ENCODE data around the gene CABP2.
A peak's percentile ranks its signal among the peaks of the same experiment; 100 is the strongest.
"Not testable (repeated sequence)": the region's sequence is repeated elsewhere in the genome, so short reads cannot be mapped to it uniquely, and the experiment has no call there.

CABP2 gene

DNA sequence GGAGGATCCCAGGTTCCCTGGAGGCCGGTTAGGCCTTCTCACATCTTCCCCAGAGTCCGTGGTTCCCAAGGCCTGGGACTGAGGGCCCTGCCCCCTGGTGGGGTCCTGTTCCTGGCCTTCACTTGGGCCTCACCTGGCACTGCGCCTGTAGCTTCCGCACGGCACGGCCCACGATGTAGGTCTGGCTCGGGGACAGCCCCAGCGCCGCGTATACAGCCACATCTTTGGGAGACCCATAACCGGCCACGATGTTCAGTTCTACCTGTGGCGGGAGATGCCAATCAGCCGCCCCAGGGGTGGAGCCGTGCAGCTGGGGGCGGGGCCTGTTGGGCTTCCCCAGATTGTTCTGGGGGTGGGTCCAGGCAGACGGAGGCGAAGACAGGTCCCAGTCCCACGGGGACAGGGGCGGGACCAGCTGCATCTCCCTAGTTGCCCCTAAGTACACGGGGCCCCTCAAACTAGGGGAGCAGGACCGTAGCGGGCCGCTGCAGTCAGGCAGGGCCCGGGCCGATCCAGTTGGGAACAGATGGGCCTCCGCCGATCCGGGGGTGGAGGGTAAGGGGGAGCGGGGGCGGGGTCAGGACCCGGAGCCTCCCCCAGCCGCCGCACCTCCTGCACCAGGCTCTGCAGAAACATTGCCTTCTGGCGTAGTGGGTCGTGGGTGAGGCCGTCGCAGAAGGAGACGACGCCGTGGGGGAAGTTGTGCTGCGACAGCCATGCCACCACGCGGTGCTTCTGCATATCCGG is 30.3 kb downstream of the CABP2 start:
- no peak for DNase-seq

GRCh38 chr11:67492069-67492727 is 31.0 kb downstream of the CABP2 start:
- DNase-seq = no peak

GRCh38 chr11:67491276-67492068 is 31.8 kb downstream of the CABP2 start:
- no peak for DNase-seq

GRCh38 chr11:67490727-67491065 is 32.5 kb downstream of the CABP2 start:
- DNase-seq = no peak

DNA sequence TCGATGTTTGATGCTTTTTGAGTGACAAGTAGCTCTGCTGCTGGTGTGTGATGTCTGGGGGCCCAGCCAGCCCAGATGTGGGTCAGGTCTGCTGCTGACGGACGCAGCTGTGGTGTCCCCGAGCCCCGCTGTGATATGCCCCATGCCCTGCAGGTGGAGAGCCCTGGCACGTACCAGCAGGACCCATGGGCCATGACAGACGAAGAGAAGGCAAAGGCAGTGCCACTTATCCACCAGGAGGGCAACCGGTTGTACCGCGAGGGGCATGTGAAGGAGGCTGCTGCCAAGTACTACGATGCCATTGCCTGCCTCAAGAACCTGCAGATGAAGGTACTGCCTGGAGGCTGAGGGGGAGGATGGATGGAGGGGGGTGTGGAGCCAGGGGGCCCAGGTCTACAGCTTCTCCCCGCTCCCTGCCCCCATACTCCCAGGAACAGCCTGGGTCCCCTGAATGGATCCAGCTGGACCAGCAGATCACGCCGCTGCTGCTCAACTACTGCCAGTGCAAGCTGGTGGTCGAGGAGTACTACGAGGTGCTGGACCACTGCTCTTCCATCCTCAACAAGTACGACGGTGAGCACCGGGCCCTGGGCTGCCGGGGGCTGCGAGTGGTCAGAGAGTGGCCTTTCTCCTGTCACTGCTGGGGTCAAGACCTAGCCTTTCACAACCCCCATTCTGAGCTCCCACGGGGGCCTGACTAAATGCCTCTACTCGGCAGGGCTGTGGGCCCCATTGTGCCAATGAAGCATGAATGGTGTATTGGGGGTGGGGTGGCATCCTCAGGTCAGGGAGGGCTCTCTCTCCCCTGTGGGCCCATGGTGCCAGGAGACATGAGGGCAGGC is 33.1 kb downstream of the CABP2 start:
- no peak for DNase-seq

DNA sequence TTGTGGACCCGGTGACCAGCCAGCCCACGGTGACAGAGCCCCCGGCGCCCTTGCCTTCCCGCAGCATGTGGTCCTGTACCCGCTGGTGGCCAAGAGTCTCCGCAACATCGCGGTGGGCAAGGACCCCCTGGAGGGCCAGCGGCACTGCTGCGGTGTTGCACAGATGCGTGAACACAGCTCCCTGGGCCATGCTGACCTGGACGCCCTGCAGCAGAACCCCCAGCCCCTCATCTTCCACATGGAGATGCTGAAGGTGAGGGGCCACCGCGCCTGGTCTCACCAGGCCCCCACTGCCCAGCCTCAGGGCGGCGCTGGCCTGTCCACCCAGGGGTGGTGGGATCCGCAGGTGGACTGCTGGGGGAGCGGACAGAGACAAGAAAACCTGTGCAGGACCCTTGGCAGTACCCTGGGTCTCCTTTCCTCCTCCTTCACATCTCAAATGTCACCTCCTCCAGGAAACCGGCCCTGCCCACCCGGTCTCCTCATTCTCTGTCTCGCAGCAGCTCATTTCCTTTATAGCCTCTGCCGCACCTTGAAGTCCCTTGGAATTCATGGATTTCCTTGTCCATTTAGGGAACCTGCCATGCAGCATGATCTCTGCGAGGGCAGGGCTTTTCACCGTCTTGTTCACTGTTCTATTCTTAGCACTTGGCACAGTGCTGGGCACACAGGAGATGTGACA is 33.9 kb downstream of the CABP2 start:
- DNase-seq = no peak

DNA sequence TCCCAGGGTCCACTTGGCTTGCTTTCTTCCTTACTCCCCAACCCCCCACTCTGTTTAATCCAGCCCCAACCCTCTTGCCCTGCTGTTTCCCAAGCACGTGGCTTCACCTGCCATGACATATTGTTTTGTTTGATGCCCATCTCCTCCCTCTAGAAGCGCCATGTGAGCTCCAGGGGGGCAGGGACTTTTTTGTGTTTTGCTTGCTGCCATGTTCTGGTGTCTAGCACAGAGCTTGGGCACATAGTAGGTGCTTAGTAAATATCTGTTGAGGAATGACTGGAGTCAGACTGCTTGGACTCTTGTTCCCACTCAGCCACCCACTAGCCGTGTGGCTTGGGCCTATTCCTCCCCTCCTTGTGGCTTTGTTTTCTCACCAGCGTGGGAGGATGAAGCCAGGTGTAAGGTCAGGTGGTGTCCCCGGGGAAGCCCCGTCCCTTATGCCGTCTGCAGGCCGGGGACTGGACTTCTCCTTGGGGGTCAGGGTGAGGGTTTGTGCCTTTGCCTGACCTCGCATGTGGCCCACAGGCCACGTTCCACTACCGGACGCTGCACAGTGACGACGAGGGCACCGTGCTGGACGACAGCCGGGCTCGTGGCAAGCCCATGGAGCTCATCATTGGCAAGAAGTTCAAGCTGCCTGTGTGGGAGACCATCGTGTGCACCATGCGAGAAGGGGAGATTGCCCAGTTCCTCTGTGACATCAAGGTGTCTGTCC is 36.6 kb downstream of the CABP2 start:
- no peak for DNase-seq

DNA sequence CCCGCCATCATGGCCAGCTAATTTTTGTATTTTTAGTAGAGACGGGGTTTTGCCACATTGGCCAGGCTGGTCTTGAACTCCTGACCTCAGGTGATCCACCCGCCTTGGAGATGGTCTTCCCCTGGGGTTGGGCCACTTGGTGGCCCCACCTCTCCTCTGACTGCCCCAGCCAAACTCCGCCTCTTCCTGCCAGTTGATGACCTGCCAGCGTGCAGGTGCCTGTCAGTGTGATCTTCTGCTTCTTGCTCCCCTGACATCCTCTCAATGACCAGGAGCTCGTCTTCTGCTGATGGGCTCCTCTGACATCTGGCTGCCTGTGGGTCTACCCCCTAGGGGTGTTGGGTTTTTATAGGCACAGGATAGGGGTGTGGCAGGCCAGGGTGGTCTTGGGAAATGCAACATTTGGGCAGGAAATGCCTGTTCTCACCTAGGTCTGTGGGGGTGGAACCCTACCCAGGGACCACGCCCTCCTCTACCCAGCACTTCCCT is 37.3 kb downstream of the CABP2 start:
- not testable (repeated sequence) for DNase-seq

DNA sequence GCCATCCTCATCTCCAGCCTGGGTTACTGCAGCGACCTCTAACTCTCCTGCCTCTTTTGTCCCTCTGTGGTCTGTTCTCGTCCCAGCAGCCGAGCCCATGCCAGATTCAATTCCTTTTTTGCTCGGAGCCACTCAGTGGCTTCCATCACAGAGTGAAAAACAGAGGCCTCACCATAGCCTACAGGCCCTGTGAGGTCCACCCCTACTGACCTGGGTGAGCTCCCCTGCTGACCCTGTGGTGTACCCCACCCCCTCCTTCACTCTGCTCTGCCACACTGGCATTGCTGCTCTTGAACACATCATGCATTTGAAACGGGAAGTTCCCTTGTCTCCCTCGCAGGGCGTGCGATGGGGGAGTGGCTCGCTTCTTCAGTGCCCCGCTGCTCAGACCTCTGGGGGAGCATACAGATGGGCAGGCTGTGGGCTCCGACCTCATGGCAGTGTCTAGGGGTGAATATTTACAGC is 38.4 kb downstream of the CABP2 start:
- peak; percentile 65 for DNase-seq

DNA sequence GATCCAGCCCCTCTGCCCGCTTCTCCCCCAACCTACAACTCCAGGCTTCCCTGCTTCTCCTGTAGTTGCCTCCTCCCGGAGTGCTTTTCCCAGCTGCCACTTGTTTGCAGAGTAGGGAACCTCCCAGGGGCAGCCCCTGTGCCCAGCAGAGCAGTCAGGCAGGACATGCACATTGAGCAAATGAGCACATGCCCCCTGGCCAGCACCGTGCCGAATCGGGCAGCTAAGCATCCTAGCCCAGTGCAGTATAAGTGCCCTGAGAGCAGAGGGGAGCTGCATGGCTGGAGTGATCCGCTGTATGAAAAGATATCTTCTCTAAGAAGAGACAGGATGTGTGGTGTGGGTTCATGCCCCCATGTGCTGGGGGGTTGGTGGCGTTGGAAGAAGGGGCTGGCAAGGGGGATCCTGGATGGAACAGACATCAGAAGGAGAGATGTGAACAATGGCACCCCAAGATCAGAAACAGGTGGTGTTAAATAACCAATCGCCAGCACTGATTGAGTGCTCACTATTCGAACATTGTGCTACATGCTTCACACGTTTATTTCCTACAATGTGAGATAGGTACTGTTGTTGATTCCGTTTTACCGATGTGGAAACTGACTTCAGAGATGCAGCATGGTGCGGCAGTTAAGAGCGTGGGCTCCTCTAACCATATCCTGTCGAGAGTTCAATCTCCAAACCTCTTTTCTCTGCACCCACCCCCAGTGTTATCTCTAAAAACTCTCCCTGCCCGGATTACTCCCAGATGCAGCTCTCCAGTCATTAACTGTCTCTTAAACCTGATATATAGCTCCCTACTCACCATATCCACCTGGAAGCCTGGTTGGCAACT is 39.2 kb downstream of the CABP2 start:
- no peak for DNase-seq

GRCh38 chr11:67482827-67483798 is 40.1 kb downstream of the CABP2 start, which contains the start of gene AIP:
AIP (plus strand) TSS chr11:67483026; CDS start chr11:67483159, 133 bp downstream.
- DNase-seq = peak; percentile 98

- DNase-seq = peak; percentile 70
Observed at GRCh38 chr11:67482275-67482826, 40.9 kb downstream of the CABP2 start.

GRCh38 chr11:67477344-67478050 is 45.7 kb downstream of the CABP2 start:
- DNase-seq = not testable (repeated sequence)

DNA sequence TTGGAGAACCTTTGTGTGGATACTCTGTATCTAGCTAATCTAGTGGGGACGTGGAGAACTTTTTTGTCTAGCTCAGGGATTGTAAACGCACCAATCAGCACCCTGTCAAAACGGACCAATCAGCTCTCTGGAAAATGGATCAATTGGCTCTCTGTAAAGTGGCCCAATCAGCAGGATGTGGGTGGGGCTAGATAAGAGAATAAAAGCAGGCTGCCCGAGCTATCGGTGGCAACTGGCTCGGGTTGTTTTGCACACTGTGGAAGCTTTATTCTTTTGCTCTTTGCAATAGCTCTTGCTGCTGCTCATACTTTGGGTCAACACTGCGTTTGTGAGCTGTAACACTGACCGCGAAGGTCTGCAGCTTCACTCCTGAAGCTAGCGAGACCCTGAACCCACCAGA is 46.6 kb downstream of the CABP2 start:
- DNase-seq = not testable (repeated sequence)

GRCh38 chr11:67472882-67473281 is 50.4 kb downstream of the CABP2 start:
- no peak for DNase-seq

GRCh38 chr11:67470337-67471002 is 52.8 kb downstream of the CABP2 start:
- no peak for DNase-seq

DNA sequence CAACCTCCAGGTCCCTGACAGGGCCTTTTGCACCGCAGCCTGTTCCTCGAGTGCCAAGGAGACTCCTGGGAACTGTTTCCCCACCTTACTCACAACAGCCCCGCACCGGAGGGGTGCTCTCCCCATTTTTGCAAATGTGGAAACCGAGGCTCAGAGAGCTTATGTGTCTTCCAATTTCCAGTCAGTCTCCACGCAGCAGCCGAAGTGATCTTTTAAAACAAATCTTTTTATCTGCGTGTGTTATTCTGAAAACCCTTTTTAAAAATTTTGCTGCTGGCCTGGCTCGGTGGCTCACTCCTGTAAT is 53.8 kb downstream of the CABP2 start:
- DNase-seq = no peak

Data from suppressor macrophage treated with lipopolysaccharide for 4 hours (primary cell).